Trophoblast cell (in vitro differentiated cells and primary cell): Measurements from ENCODE around the gene POU2F1.

Source experiments
- DNase-seq, 2 donors: peaks; one replicate each; pipeline ENCODE4 v3.0.0-alpha.2; 2016
- H2AFZ ChIP-seq: 2 replicates; pipeline ENCODE4 v1.6.1; 2013; ENCODE audit warnings: low read length, moderate library complexity, mild to moderate bottlenecking; ENCODE audit not compliant: insufficient read depth, poor library complexity
- H2AK5ac ChIP-seq: 2 replicates; pipeline ENCODE4 v1.6.1; 2013; ENCODE audit warnings: mild to moderate bottlenecking, low read length
- H2BK120ac ChIP-seq: 2 replicates; pipeline ENCODE4 v1.6.1; 2013; ENCODE audit warnings: low read length, mild to moderate bottlenecking, moderate library complexity; ENCODE audit not compliant: insufficient read depth, poor library complexity
- H2BK12ac ChIP-seq: 2 replicates; pipeline ENCODE4 v1.6.1; 2013; ENCODE audit warnings: mild to moderate bottlenecking, low read length, moderate library complexity
- H2BK5ac ChIP-seq: 2 replicates; pipeline ENCODE4 v1.6.1; 2013; ENCODE audit warnings: low read length, low read depth, moderate library complexity, mild to moderate bottlenecking; ENCODE audit not compliant: poor library complexity
- H3K14ac ChIP-seq: 2 replicates; pipeline ENCODE4 v1.6.1; 2013; ENCODE audit warnings: mild to moderate bottlenecking, low read length
- H3K18ac ChIP-seq: 2 replicates; pipeline ENCODE4 v1.6.1; 2013; ENCODE audit warnings: mild to moderate bottlenecking, low read length
- H3K23ac ChIP-seq: 2 replicates; pipeline ENCODE4 v1.6.1; 2013; ENCODE audit warnings: low read length
- H3K27ac ChIP-seq: 2 replicates; pipeline ENCODE4 v1.5.1; 2013; ENCODE audit warnings: low read depth, mild to moderate bottlenecking, inconsistent platforms, low read length, moderate library complexity
- H3K27me3 ChIP-seq: 2 replicates; pipeline ENCODE4 v1.6.1; 2013; ENCODE audit warnings: inconsistent platforms, mild to moderate bottlenecking, low read length, moderate library complexity; ENCODE audit not compliant: insufficient read depth
- H3K36me3 ChIP-seq, 2 experiments: 1 replicate in 1 of 2; 2 replicates in 1 of 2; pipeline ENCODE4 v1.6.1; 2013; ENCODE audit warnings: low read length in 2 of 2, mild to moderate bottlenecking in 2 of 2, moderate library complexity in 1 of 2; ENCODE audit not compliant: insufficient read depth in 2 of 2, control insufficient read depth in 1 of 2
- H3K4ac ChIP-seq: 2 replicates; pipeline ENCODE4 v1.6.1; 2013; ENCODE audit warnings: low read depth, mild to moderate bottlenecking, low read length, moderate library complexity
- H3K4me1 ChIP-seq, 2 experiments: 1 replicate in 1 of 2; 2 replicates in 1 of 2; pipeline ENCODE4 v1.6.1; 2013; ENCODE audit warnings: low read length in 2 of 2, mild to moderate bottlenecking in 2 of 2, moderate library complexity in 1 of 2; ENCODE audit not compliant: insufficient read depth in 2 of 2, control insufficient read depth in 1 of 2
- H3K4me2 ChIP-seq: 2 replicates; pipeline ENCODE4 v1.6.1; 2013; ENCODE audit warnings: inconsistent platforms, mild to moderate bottlenecking, low read length, moderate library complexity
- H3K4me3 ChIP-seq: 2 replicates; pipeline ENCODE4 v1.5.1; 2013; ENCODE audit warnings: mild to moderate bottlenecking, low read depth, low read length, inconsistent platforms
- H3K79me1 ChIP-seq: one replicate; pipeline ENCODE4 v1.6.1; 2013; ENCODE audit warnings: low read length
- H3K79me2 ChIP-seq: 2 replicates; pipeline ENCODE4 v1.6.1; 2013; ENCODE audit warnings: low read length, mild to moderate bottlenecking; ENCODE audit not compliant: control insufficient read depth, insufficient read depth, poor library complexity
- H3K9ac ChIP-seq: 2 replicates; pipeline ENCODE4 v1.6.1; 2013; ENCODE audit warnings: mild to moderate bottlenecking, low read length
- H3K9me3 ChIP-seq: 2 replicates; pipeline ENCODE4 v1.6.1; 2013; ENCODE audit warnings: low read depth, mild to moderate bottlenecking, control low read depth, inconsistent platforms, low read length; ENCODE audit not compliant: insufficient read depth
- H4K12ac ChIP-seq: 2 replicates; pipeline ENCODE4 v1.6.1; 2013; ENCODE audit warnings: low read depth, mild to moderate bottlenecking, low read length, moderate library complexity
- H4K8ac ChIP-seq: 2 replicates; pipeline ENCODE4 v1.6.1; 2013; ENCODE audit warnings: low read depth, mild to moderate bottlenecking, low read length, moderate library complexity
- H4K91ac ChIP-seq: one replicate; pipeline ENCODE4 v1.6.1; 2013; ENCODE audit warnings: low read depth, mild to moderate bottlenecking, low read length, moderate library complexity
- WGBS: extraction: QIAGEN DNeasy Blood & Tissue Kit; methylation state at CpG from one replicate; pipeline ENCODE4 v1.1.7; 2013; ENCODE audit warnings: missing lambda C conversion rate; ENCODE audit not compliant: insufficient read length, insufficient coverage; ENCODE audit errors: extremely low coverage; 5-methylcytosine and 5-hydroxymethylcytosine counted together

POU2F1 gene

GRCh38 chr1:167251472-167251871 is 30.8 kb downstream of the POU2F1 start:
- Histone ChIP-seq H4K12ac (no peak overlapping the region), H2BK5ac (no peak overlapping the region), H3K23ac (no peak overlapping the region), H3K79me2 (no peaks in the 10 kb centered on the region), H3K79me1 (peaks cover 6% of the 10 kb centered on the region), H3K4me1 (peaks cover 4 to 9% of the 10 kb centered on the region in 2 experiments), H3K36me3 (no peaks in the 10 kb centered on the region), H2BK120ac (no peak overlapping the region), H2AFZ (no peak overlapping the region), H3K27ac (no peak overlapping the region), H4K8ac (no peak overlapping the region), H3K4me2 (no peak overlapping the region), H4K91ac (no peak overlapping the region), H3K4me3 (no peak overlapping the region), H3K27me3 (no peaks in the 10 kb centered on the region), H3K4ac (no peak overlapping the region), H3K14ac (no peak overlapping the region), H2BK12ac (no peak overlapping the region), H3K18ac (no peak overlapping the region), H2AK5ac (no peak overlapping the region), H3K9ac (no peak overlapping the region), H3K9me3 (no peaks in the 10 kb centered on the region)
- no CpG with 5 or more reads among the region's 4 CpGs for WGBS
- DNase-seq = peak; percentile 77 to 96

GRCh38 chr1:167252986-167253385 is 32.3 kb downstream of the POU2F1 start:
- no peak overlapping the region for H3K4ac ChIP-seq
- peaks cover 4 to 9% of the 10 kb centered on the region in 2 experiments for H3K4me1 ChIP-seq
- no peak overlapping the region for H3K9ac ChIP-seq
- no peak for DNase-seq
- H4K91ac ChIP-seq = no peak overlapping the region
- no peak overlapping the region for H4K8ac ChIP-seq
- H3K27ac ChIP-seq = no peak overlapping the region
- no peak overlapping the region for H2BK12ac ChIP-seq
- H3K4me3 ChIP-seq = no peak overlapping the region
- H3K23ac ChIP-seq = no peak overlapping the region
- no peak overlapping the region for H2AFZ ChIP-seq
- no peak overlapping the region for H4K12ac ChIP-seq
- H3K27me3 ChIP-seq = no peaks in the 10 kb centered on the region
- H2BK120ac ChIP-seq = no peak overlapping the region
- H3K36me3 ChIP-seq = no peaks in the 10 kb centered on the region
- no peaks in the 10 kb centered on the region for H3K79me2 ChIP-seq
- H3K14ac ChIP-seq = no peak overlapping the region
- H2AK5ac ChIP-seq = no peak overlapping the region
- peaks cover 6% of the 10 kb centered on the region for H3K79me1 ChIP-seq
- no peak overlapping the region for H3K4me2 ChIP-seq
- no peaks in the 10 kb centered on the region for H3K9me3 ChIP-seq
- no peak overlapping the region for H3K18ac ChIP-seq
- H2BK5ac ChIP-seq = no peak overlapping the region

- no peak overlapping the region for H3K14ac ChIP-seq
- H3K4ac ChIP-seq = no peak overlapping the region
- no peaks in the 10 kb centered on the region for H3K36me3 ChIP-seq
- no peaks in the 10 kb centered on the region for H3K4me1 ChIP-seq
- H2AFZ ChIP-seq = no peak overlapping the region
- H4K8ac ChIP-seq = no peak overlapping the region
- no peak for DNase-seq
- no peak overlapping the region for H2BK12ac ChIP-seq
- H3K23ac ChIP-seq = no peak overlapping the region
- H2AK5ac ChIP-seq = no peak overlapping the region
- H4K12ac ChIP-seq = no peak overlapping the region
- no peak overlapping the region for H4K91ac ChIP-seq
- no peaks in the 10 kb centered on the region for H3K9me3 ChIP-seq
- H3K79me2 ChIP-seq = no peaks in the 10 kb centered on the region
- no peak overlapping the region for H3K4me2 ChIP-seq
- WGBS = no CpG with 5 or more reads among the region's 5 CpGs
- no peak overlapping the region for H3K4me3 ChIP-seq
- H3K27ac ChIP-seq = no peak overlapping the region
- H2BK5ac ChIP-seq = no peak overlapping the region
- no peaks in the 10 kb centered on the region for H3K79me1 ChIP-seq
- no peak overlapping the region for H3K18ac ChIP-seq
- H3K27me3 ChIP-seq = no peaks in the 10 kb centered on the region
- H3K9ac ChIP-seq = no peak overlapping the region
- no peak overlapping the region for H2BK120ac ChIP-seq
These were observed 38.2 kb downstream of the POU2F1 start for GRCh38 chr1:167258858-167259257.

- no peak overlapping the region for H2AFZ ChIP-seq
- no peak overlapping the region for H3K27ac ChIP-seq
- no peak overlapping the region for H4K8ac ChIP-seq
- H3K79me2 ChIP-seq = no peaks in the 10 kb centered on the region
- H2BK120ac ChIP-seq = no peak overlapping the region
- H3K79me1 ChIP-seq = no peaks in the 10 kb centered on the region
- no peak overlapping the region for H4K12ac ChIP-seq
- no peak overlapping the region for H3K9ac ChIP-seq
- H3K4ac ChIP-seq = no peak overlapping the region
- H3K18ac ChIP-seq = no peak overlapping the region
- no peak overlapping the region for H2AK5ac ChIP-seq
- no peak overlapping the region for H2BK12ac ChIP-seq
- DNase-seq = no peak
- H3K23ac ChIP-seq = no peak overlapping the region
- no peak overlapping the region for H3K4me3 ChIP-seq
- no peak overlapping the region for H3K4me2 ChIP-seq
- H3K9me3 ChIP-seq = no peaks in the 10 kb centered on the region
- no peaks in the 10 kb centered on the region for H3K36me3 ChIP-seq
- H2BK5ac ChIP-seq = no peak overlapping the region
- H3K4me1 ChIP-seq = no peaks in the 10 kb centered on the region
- H3K14ac ChIP-seq = no peak overlapping the region
- H3K27me3 ChIP-seq = no peaks in the 10 kb centered on the region
- H4K91ac ChIP-seq = no peak overlapping the region
These were observed 42.1 kb downstream of the POU2F1 start for GRCh38 chr1:167262836-167263235.

GRCh38 chr1:167263344-167263743 is 42.7 kb downstream of the POU2F1 start:
- no peaks in the 10 kb centered on the region for H3K36me3 ChIP-seq
- H3K23ac ChIP-seq = no peak overlapping the region
- no peak for DNase-seq
- H2AK5ac ChIP-seq = no peak overlapping the region
- no peaks in the 10 kb centered on the region for H3K4me1 ChIP-seq
- no peak overlapping the region for H4K8ac ChIP-seq
- H3K79me1 ChIP-seq = peaks cover 1% of the 10 kb centered on the region
- H3K4ac ChIP-seq = no peak overlapping the region
- H3K4me3 ChIP-seq = no peak overlapping the region
- no peak overlapping the region for H2BK5ac ChIP-seq
- H2BK120ac ChIP-seq = no peak overlapping the region
- H3K18ac ChIP-seq = no peak overlapping the region
- H3K4me2 ChIP-seq = no peak overlapping the region
- no peak overlapping the region for H3K9ac ChIP-seq
- H3K27me3 ChIP-seq = no peaks in the 10 kb centered on the region
- H3K14ac ChIP-seq = no peak overlapping the region
- no peak overlapping the region for H2BK12ac ChIP-seq
- no peak overlapping the region for H2AFZ ChIP-seq
- no peak overlapping the region for H4K91ac ChIP-seq
- WGBS = no CpG with 5 or more reads among the region's 8 CpGs
- no peak overlapping the region for H4K12ac ChIP-seq
- H3K79me2 ChIP-seq = no peaks in the 10 kb centered on the region
- no peak overlapping the region for H3K27ac ChIP-seq
- no peaks in the 10 kb centered on the region for H3K9me3 ChIP-seq
